Bronchial epithelial cell (primary cell): Measurements from ENCODE around the gene SOBP. TPM values are rescaled to one million over a fixed set of nuclear protein-coding genes. Genes with fewer than 3 reads are reported as not detected.
A peak's percentile ranks its signal among the peaks of the same experiment; 100 is the strongest.

Source experiments
- DNase-seq: peaks from one replicate; pipeline ENCODE4 v3.0.0-alpha.2; 2010; ENCODE audit warnings: low read depth
- FAIRE-seq: peaks from 2 replicates; lab custom pipeline; 2011; peaks lifted over from hg19 to GRCh38; lab: Jason Lieb, UNC
- H3K27me3 ChIP-seq: 2 replicates; pipeline ENCODE4 v1.5.1; 2011; ENCODE audit warnings: low read length; ENCODE audit not compliant: control insufficient read depth, insufficient read depth
- H3K36me3 ChIP-seq: 2 replicates; pipeline ENCODE4 v1.5.1; 2011; ENCODE audit warnings: low read length; ENCODE audit not compliant: control insufficient read depth, insufficient read depth
- H3K4me3 ChIP-seq: 2 replicates; pipeline ENCODE4 v1.5.1; 2011; ENCODE audit warnings: mild to moderate bottlenecking, low read depth, low read length, control low read depth
- CTCF ChIP-seq: IDR thresholded peaks from 2 replicates; pipeline ENCODE4 v1.5.1; 2011; ENCODE audit warnings: mild to moderate bottlenecking, moderate library complexity, low read length, control low read depth, inconsistent platforms; ENCODE audit not compliant: insufficient read depth, severe bottlenecking
- total RNA-seq: library from RNA; depleted of rRNA; stranded (reverse); fragments of >200 nt; gene quantifications from 2 replicates; pipeline ENCODE4 v1.2.1, GENCODE V29; 2014

SOBP gene
- total RNA-seq: 0.26 and 0.38 TPM in 2 replicates

- Histone ChIP-seq H3K27me3 (no peaks in the 10 kb centered on the region), H3K36me3 (no peaks in the 10 kb centered on the region), H3K4me3 (peak within 1 kb of the TSS; percentile 44)
- DNase-seq (no peak), FAIRE-seq (no peak)
- no peak for TF ChIP-seq CTCF
These were observed at the start of gene SOBP for GRCh38 chr6:107489636-107490565. TSS of gene SOBP (plus strand) at chr6:107490117. CDS start at chr6:107490617, 500 bp downstream.

- no peak for TF ChIP-seq CTCF
- no peak for DNase-seq
- Histone ChIP-seq H3K4me3 (no peak overlapping the region), H3K27me3 (no peaks in the 10 kb centered on the region), H3K36me3 (no peaks in the 10 kb centered on the region)
- FAIRE-seq: no peak
These were observed 49.0 kb upstream of the SOBP start for GRCh38 chr6:107440936-107441335.

- no peaks in the 10 kb centered on the region for H3K27me3 ChIP-seq
- DNase-seq (no peak), FAIRE-seq (no peak)
- no peak for TF ChIP-seq CTCF
- no peaks in the 10 kb centered on the region for H3K36me3 ChIP-seq
- H3K4me3 ChIP-seq: no peak overlapping the region
These were observed 48.2 kb upstream of the SOBP start for GRCh38 chr6:107441682-107442081.

GRCh38 chr6:107442938-107443607, 46.8 kb upstream of the SOBP start:
- no peak for TF ChIP-seq CTCF
- H3K4me3 ChIP-seq: no peak overlapping the region
- DNase-seq: no peak
- no peaks in the 10 kb centered on the region for H3K36me3 ChIP-seq
- no peaks in the 10 kb centered on the region for H3K27me3 ChIP-seq
- no peak for FAIRE-seq

- no peaks in the 10 kb centered on the region for H3K36me3 ChIP-seq
- FAIRE-seq: no peak
- no peaks in the 10 kb centered on the region for H3K27me3 ChIP-seq
- peak; percentile 7 for DNase-seq
- TF ChIP-seq CTCF: no peak
- no peak overlapping the region for H3K4me3 ChIP-seq
These were observed 46.2 kb upstream of the SOBP start for GRCh38 chr6:107443608-107444267.
